PC-3 (cell line): Measurements from ENCODE around the gene CASP1. TPM values are rescaled to one million over a fixed set of nuclear protein-coding genes. Genes with fewer than 3 reads are reported as not detected.

ENCODE experiments used
- ATAC-seq: fragments of 200-7000 bp; cut with Tn5 transposase; 2 replicates; pipeline ENCODE4 v1.9.1; 2020; ENCODE audit warnings: mild to moderate bottlenecking, moderate library complexity
- BruUV-seq: library from RNA; stranded (reverse); fragments of 400-500 nt; replicated peaks from 2 replicates; lab custom pipeline; 2021; lab: Mats Ljungman, UMichigan
- CTCF ChIA-PET: fragments of 300-600 bp; sonication (Branson Sonifier 250); formaldehyde crosslinking; loops from one replicate; lab custom pipeline; 2022; ENCODE audit warnings: antibody characterized with exemption; lab: Charles Lee
- POLR2A ChIA-PET: fragments of 300-600 bp; sonication (Branson Sonifier 250); formaldehyde crosslinking; loops from one replicate; lab custom pipeline; 2022; ENCODE audit warnings: antibody characterized with exemption; ENCODE audit not compliant: unreplicated experiment; lab: Charles Lee
- DNase-seq: peaks from one replicate; pipeline ENCODE4 v3.0.0-alpha.2; 2015
- H2AFZ ChIP-seq: fragments of 300-600 bp; sonication (generic); 2 replicates; pipeline ENCODE4 v1.6.0; 2016; ENCODE audit warnings: antibody characterized with exemption, low read length
- H3F3A ChIP-seq: fragments of 300-600 bp; sonication (generic); one replicate; pipeline ENCODE4 v1.6.0; 2017; ENCODE audit warnings: antibody characterized with exemption, low read length, control low read depth, mild to moderate bottlenecking; ENCODE audit not compliant: unreplicated experiment
- H3K27ac ChIP-seq: fragments of 300-600 bp; sonication (generic); 2 replicates; pipeline ENCODE4 v1.5.1; 2016; ENCODE audit warnings: mild to moderate bottlenecking, low read length
- H3K27me3 ChIP-seq: fragments of 300-600 bp; sonication (generic); 2 replicates; pipeline ENCODE4 v1.6.1; 2016; ENCODE audit warnings: low read length, mixed read lengths
- H3K36me3 ChIP-seq: fragments of 300-600 bp; sonication (generic); 2 replicates; pipeline ENCODE4 v1.6.1; 2016; ENCODE audit warnings: low read depth, mixed run types, low read length, mixed read lengths
- H3K4me1 ChIP-seq: fragments of 300-600 bp; sonication (generic); 2 replicates; pipeline ENCODE4 v1.5.1; 2016; ENCODE audit warnings: low read length; ENCODE audit not compliant: insufficient read depth
- H3K4me2 ChIP-seq: fragments of 300-600 bp; sonication (generic); 2 replicates; pipeline ENCODE4 v1.6.0; 2016; ENCODE audit warnings: low read length
- H3K4me3 ChIP-seq: fragments of 300-600 bp; sonication (generic); 2 replicates; pipeline ENCODE4 v1.5.1; 2016; ENCODE audit warnings: mild to moderate bottlenecking, low read length, mixed read lengths
- H3K79me2 ChIP-seq: fragments of 300-600 bp; sonication (generic); 2 replicates; pipeline ENCODE4 v1.6.1; 2017; ENCODE audit warnings: low read length, mixed read lengths
- H3K9ac ChIP-seq: fragments of 300-600 bp; sonication (generic); 2 replicates; pipeline ENCODE4 v1.6.0; 2016; ENCODE audit warnings: mild to moderate bottlenecking, low read length
- H3K9me2 ChIP-seq: fragments of 300-600 bp; sonication (generic); replicated peaks from 2 replicates; pipeline ENCODE4 v1.6.1; 2016; ENCODE audit warnings: mixed run types, low read length, mixed read lengths
- H3K9me3 ChIP-seq: fragments of 300-600 bp; sonication (generic); 2 replicates; pipeline ENCODE4 v1.6.1; 2016; ENCODE audit warnings: low read length, mixed read lengths
- H4K20me1 ChIP-seq: fragments of 300-600 bp; sonication (generic); 2 replicates; pipeline ENCODE4 v1.6.1; 2016; ENCODE audit warnings: low read length, mixed read lengths
- EZH2 ChIP-seq: fragments of 300-600 bp; sonication (generic); IDR thresholded peaks from one replicate; pipeline ENCODE4 v1.6.1; 2017; ENCODE audit warnings: antibody characterized with exemption, mild to moderate bottlenecking, low read length; ENCODE audit not compliant: unreplicated experiment
- EZH2phosphoT487 ChIP-seq: fragments of 300-600 bp; sonication (generic); IDR thresholded peaks from 2 replicates; pipeline ENCODE4 v1.6.1; 2018; ENCODE audit warnings: mild to moderate bottlenecking, antibody characterized with exemption, low read length, borderline replicate concordance
- intact Hi-C: fragments of 100-400 bp; cut with micrococcal nuclease; formaldehyde crosslinking; loops from 2 replicates; pipeline ENCODE4 v1.9.0; 2023
- total RNA-seq: library from RNA; depleted of rRNA; stranded (reverse); fragments of >200 nt; gene quantifications from 2 replicates; pipeline ENCODE4 v1.2.3, GENCODE V29; 2014
- TF ChIP-seq, protein P1 (sequence below): fragments of 300-600 bp; sonication (generic); conservative IDR thresholded peaks from 2 replicates; pipeline ENCODE4 v1.5.1; 2017; ENCODE audit warnings: antibody characterized with exemption, low read depth, mild to moderate bottlenecking, low read length

CASP1 gene
- total RNA-seq, 1 experiment from 2014 or later: 0.33 TPM

GRCh38 chr11:105032495-105032894 lies 2.4 kb downstream of the CASP1 start:
- no peaks in the 10 kb centered on the region for H3K79me2 ChIP-seq
- no peak overlapping the region for H3K4me3 ChIP-seq
- POLR2A ChIA-PET: no interaction called here

GRCh38 chr11:105027678-105028077 lies 7.3 kb downstream of the CASP1 start:
- H3K4me1 ChIP-seq: no peaks in the 10 kb centered on the region
- H3F3A ChIP-seq: no peaks in the 10 kb centered on the region
- intact Hi-C loops: no loop called here
- H2AFZ ChIP-seq: no peak overlapping the region
- H3K9me2 ChIP-seq: no peaks in the 10 kb centered on the region
- ATAC-seq (no peak), DNase-seq (no peak)
- no peak overlapping the region for H3K9ac ChIP-seq
- ChIA-PET POLR2A (no interaction called here), CTCF (no interaction called here)
- H3K9me3 ChIP-seq: no peaks in the 10 kb centered on the region
- H3K4me2 ChIP-seq: no peak overlapping the region
- H3K27ac ChIP-seq: no peak overlapping the region
- H3K27me3 ChIP-seq: no peaks in the 10 kb centered on the region
- no peaks in the 10 kb centered on the region for H3K36me3 ChIP-seq
- H3K4me3 ChIP-seq: no peak overlapping the region
- TF ChIP-seq EZH2phosphoT487: no peak
- H4K20me1 ChIP-seq: no peaks in the 10 kb centered on the region
- H3K79me2 ChIP-seq: no peaks in the 10 kb centered on the region
- BruUV-seq: no TSS peak

More at GRCh38 chr11:105032495-105032894, 2.4 kb downstream of the CASP1 start:
- H3K9me2 ChIP-seq: no peaks in the 10 kb centered on the region
- intact Hi-C loops: no loop called here
- CTCF ChIA-PET: interaction anchor here (0.7 kb wide), 1 partner anchor 722 kb away, joined by 3 read pairs; no protein-coding TSS in a partner anchor
- H4K20me1 ChIP-seq: no peaks in the 10 kb centered on the region
- no peak overlapping the region for H3K4me2 ChIP-seq
- H3K36me3 ChIP-seq: no peaks in the 10 kb centered on the region
- no peaks in the 10 kb centered on the region for H3K4me1 ChIP-seq
- H2AFZ ChIP-seq: no peak overlapping the region
- H3K9ac ChIP-seq: no peak overlapping the region
- ATAC-seq (no peak), DNase-seq (no peak)
- H3F3A ChIP-seq: no peaks in the 10 kb centered on the region
- H3K27me3 ChIP-seq: no peaks in the 10 kb centered on the region
- no TSS peak for BruUV-seq
- no peak for TF ChIP-seq EZH2phosphoT487
- TF ChIP-seq, protein P1, sequence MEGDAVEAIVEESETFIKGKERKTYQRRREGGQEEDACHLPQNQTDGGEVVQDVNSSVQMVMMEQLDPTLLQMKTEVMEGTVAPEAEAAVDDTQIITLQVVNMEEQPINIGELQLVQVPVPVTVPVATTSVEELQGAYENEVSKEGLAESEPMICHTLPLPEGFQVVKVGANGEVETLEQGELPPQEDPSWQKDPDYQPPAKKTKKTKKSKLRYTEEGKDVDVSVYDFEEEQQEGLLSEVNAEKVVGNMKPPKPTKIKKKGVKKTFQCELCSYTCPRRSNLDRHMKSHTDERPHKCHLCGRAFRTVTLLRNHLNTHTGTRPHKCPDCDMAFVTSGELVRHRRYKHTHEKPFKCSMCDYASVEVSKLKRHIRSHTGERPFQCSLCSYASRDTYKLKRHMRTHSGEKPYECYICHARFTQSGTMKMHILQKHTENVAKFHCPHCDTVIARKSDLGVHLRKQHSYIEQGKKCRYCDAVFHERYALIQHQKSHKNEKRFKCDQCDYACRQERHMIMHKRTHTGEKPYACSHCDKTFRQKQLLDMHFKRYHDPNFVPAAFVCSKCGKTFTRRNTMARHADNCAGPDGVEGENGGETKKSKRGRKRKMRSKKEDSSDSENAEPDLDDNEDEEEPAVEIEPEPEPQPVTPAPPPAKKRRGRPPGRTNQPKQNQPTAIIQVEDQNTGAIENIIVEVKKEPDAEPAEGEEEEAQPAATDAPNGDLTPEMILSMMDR: no peak
- no peak for TF ChIP-seq EZH2
- H3K9me3 ChIP-seq: no peaks in the 10 kb centered on the region
- H3K27ac ChIP-seq: no peak overlapping the region

DNA sequence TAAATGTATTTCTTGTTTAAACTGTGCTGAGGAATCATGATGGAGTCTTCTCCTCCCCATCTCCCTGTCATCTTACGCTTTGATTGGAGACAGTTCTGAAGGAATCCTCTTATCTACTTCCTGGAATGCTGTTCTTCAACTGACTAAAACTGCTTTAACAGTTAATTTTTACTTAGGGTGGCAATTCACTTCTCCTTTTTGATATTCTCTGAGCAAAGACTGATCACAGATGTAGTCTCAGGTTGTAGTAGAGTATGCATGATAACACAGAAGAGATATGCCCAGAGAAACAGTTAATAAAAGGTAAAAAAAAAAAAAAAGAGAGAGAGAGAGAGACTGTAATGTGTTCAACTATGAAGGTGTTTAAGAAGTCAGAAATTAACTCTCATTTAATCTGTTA lies 10.6 kb downstream of the CASP1 start:
- H3K79me2 ChIP-seq: no peaks in the 10 kb centered on the region

More for the DNA sequence above, 10.6 kb downstream of the CASP1 start:
- H3K27ac ChIP-seq: no peak overlapping the region
- no peaks in the 10 kb centered on the region for H3K9me2 ChIP-seq
- H3F3A ChIP-seq: no peaks in the 10 kb centered on the region
- H2AFZ ChIP-seq: no peak overlapping the region
- CTCF ChIA-PET: no interaction called here
- no peaks in the 10 kb centered on the region for H3K27me3 ChIP-seq
- no peak for DNase-seq
- POLR2A ChIA-PET: no interaction called here
- no peaks in the 10 kb centered on the region for H3K36me3 ChIP-seq
- ATAC-seq: no peak
- intact Hi-C loops: no loop called here
- H3K9ac ChIP-seq: no peak overlapping the region
- no peaks in the 10 kb centered on the region for H4K20me1 ChIP-seq
- H3K4me2 ChIP-seq: no peak overlapping the region
- no TSS peak for BruUV-seq
- H3K4me3 ChIP-seq: no peak overlapping the region
- no peaks in the 10 kb centered on the region for H3K4me1 ChIP-seq
- TF ChIP-seq EZH2: no peak
- TF ChIP-seq, protein P1: no peak
- TF ChIP-seq EZH2phosphoT487: no peak
- H3K9me3 ChIP-seq: no peaks in the 10 kb centered on the region
